Spleen (tissue), 13 donors: ENCODE results near the gene WDR82. TPM values are rescaled to one million over a fixed set of nuclear protein-coding genes. Genes with fewer than 3 reads are reported as not detected.

ENCODE experiments used
- DNase-seq: peaks from one replicate; pipeline ENCODE4 v3.0.0-alpha.2; 2020
- H3K27ac ChIP-seq, 8 donors: fragments of 200-600 bp; sonication (generic) in 7 of 8; 1 replicate in 4 of 8; 2 replicates in 4 of 8; pipeline versions ENCODE4 v1.5.0 to v1.8.0; 2016 to 2021; ENCODE audit warnings: inconsistent platforms in 4 of 8, mild to moderate bottlenecking in 4 of 8, moderate library complexity in 1 of 8
- H3K27me3 ChIP-seq, 7 donors: fragments of 200-600 bp; sonication (generic) in 6 of 7; replicated peaks in 1 of 7; 1 replicate in 4 of 7; 2 replicates in 3 of 7; pipeline versions ENCODE4 v1.5.0 to v1.8.0; 2016 to 2021; ENCODE audit warnings: inconsistent platforms in 3 of 7, mild to moderate bottlenecking in 1 of 7
- H3K36me3 ChIP-seq, 6 donors: fragments of 200-600 bp; sonication (generic) in 5 of 6; 1 replicate in 4 of 6; 2 replicates in 2 of 6; pipeline versions ENCODE4 v1.5.0 to v1.8.0; 2016 to 2021; ENCODE audit warnings: inconsistent platforms in 2 of 6
- H3K4me1 ChIP-seq, 6 donors: fragments of 200-600 bp; sonication (generic) in 5 of 6; 1 replicate in 3 of 6; 2 replicates in 3 of 6; pipeline versions ENCODE4 v1.5.0 to v1.8.0; 2016 to 2021; ENCODE audit warnings: inconsistent platforms in 3 of 6
- H3K4me3 ChIP-seq, 8 donors: fragments of 200-600 bp; sonication (generic) in 7 of 8; 1 replicate in 4 of 8; 2 replicates in 4 of 8; pipeline versions ENCODE4 v1.5.0 to v1.8.0; 2016 to 2021; ENCODE audit warnings: inconsistent platforms in 4 of 8, mild to moderate bottlenecking in 4 of 8, moderate library complexity in 2 of 8
- H3K9me3 ChIP-seq, 8 donors: fragments of 200-600 bp; sonication (generic) in 7 of 8; 1 replicate in 4 of 8; 2 replicates in 4 of 8; pipeline versions ENCODE4 v1.5.0 to v1.8.0; 2016 to 2021; ENCODE audit warnings: inconsistent platforms in 4 of 8
- CTCF ChIP-seq, 11 experiments: fragments of 200-600 bp in 7 of 11; fragments of 450-650 bp in 4 of 11; sonication (generic) in 4 of 11; IDR thresholded peaks in 8 of 11; conservative IDR thresholded peaks in 3 of 11; 1 replicate in 7 of 11; 2 replicates in 4 of 11; pipeline versions ENCODE4 v1.4.0 to v1.8.0; 2016 to 2021; ENCODE audit warnings: antibody characterized with exemption in 11 of 11, inconsistent platforms in 4 of 11, mild to moderate bottlenecking in 1 of 11
- POLR2A ChIP-seq, 3 donors: fragments of 450-650 bp; IDR thresholded peaks; one replicate each; pipeline ENCODE4 v1.5.1; 2017; ENCODE audit warnings: antibody characterized with exemption in 3 of 3, mild to moderate bottlenecking in 1 of 3
- POLR2AphosphoS5 ChIP-seq, 3 donors: sonication (generic); formaldehyde crosslinking; IDR thresholded peaks; one replicate each; pipeline ENCODE4 v1.5.1; 2017; ENCODE audit warnings: antibody characterized with exemption in 3 of 3
- WGBS, 5 donors: extraction: QIAGEN DNeasy Blood & Tissue Kit in 3 of 5; methylation state at CpG; one replicate each; pipeline versions ENCODE4 v1.1.5 to v1.1.7; 2013 to 2018; 5-methylcytosine and 5-hydroxymethylcytosine counted together
- intact Hi-C: fragments of 100-400 bp; cut with DNase I; formaldehyde crosslinking; loops from one replicate; pipeline ENCODE4 v1.15.0; 2023; ENCODE audit warnings: low total_unique reads
- long read RNA-seq, 2 donors: transcript quantifications; one replicate each; lab custom pipeline, GENCODE V29; 2026
- polyA plus RNA-seq, 3 donors: library from polyadenylated mRNA; stranded (reverse); fragments of 200-250 nt; gene quantifications; one replicate each; pipeline ENCODE4 v1.2.1, GENCODE V29; 2013
- total RNA-seq, 7 donors: library from RNA; depleted of rRNA in 3 of 7; stranded (reverse); fragments of >200 nt in 3 of 7; fragmentation: NEBNext Ultra II Directional in 4 of 7; extraction: Animal tissue kit (Norgen Biotek cat#: 25700) in 4 of 7; gene quantifications; one replicate each; pipeline versions ENCODE4 v1.1.0 to v1.2.1, GENCODE V29; 2016 to 2021
- donor health status: healthy with polysubstance abuse.
- donor health status: DM: no; HTN: no; CAD: no; lungs with moderate emphysema.
- donor health status: DM: no; HTN: no; CAD: no.
- donor health status: Bipolar disorder and iron deficiency.
- donor health status: healthy.
- donor health status: DM: no; HTN: no; CAD: no.
- donor health status: DM: yes; HTN: yes; CAD: no.

WDR82 gene
- total RNA-seq: 10 to 100 TPM; 60.5 to 80.6 (median 72.0) TPM
- 10 to 100 TPM; 20.9 to 35.8 (median 23.6) TPM for polyA plus RNA-seq
- long read RNA-seq, donor 1, full-length matches to known transcripts: 15 of 15 reads
- long read RNA-seq, donor 1, partial matches to known transcripts: 0 of 15 reads
- long read RNA-seq, donor 1, other reads (novel, unspliced or antisense): 0 of 15 reads
- long read RNA-seq, donor 2, full-length matches to known transcripts: 15 of 15 reads
- long read RNA-seq, donor 2, partial matches to known transcripts: 0 of 15 reads
- long read RNA-seq, donor 2, other reads (novel, unspliced or antisense): 0 of 15 reads

- Histone ChIP-seq H3K27ac (peak within 1 kb of the TSS; percentile 94 to 99 (median 98)), H3K27me3 (no peaks in the 10 kb centered on the region), H3K9me3 (no peaks in the 10 kb centered on the region), H3K4me3 (peak within 1 kb of the TSS; percentile 66 to 95 (median 82)), H3K36me3 (peaks cover 0 to 24% (median 8%) of the 10 kb centered on the region in 6 donors), H3K4me1 (peaks cover 40 to 89% (median 68%) of the 10 kb centered on the region in 6 donors)
- TF ChIP-seq POLR2A (IDR thresholded peaks at IDR 0.05): peak in 1 of 3 donors; percentile 60
- TF ChIP-seq POLR2AphosphoS5 (IDR thresholded peaks at IDR 0.05): peak; percentile 94 to 97 (median 96)
- peak in 9 of 11 experiments; percentile 30 to 64 (median 46) for TF ChIP-seq CTCF (IDR thresholded peaks at IDR 0.05 in 8 of 11, conservative IDR thresholded peaks at IDR 0.05 in 3 of 11)
- WGBS, 5 donors: 0 to 1% (median 0%) methylated on average over 24 to 58 of the region's 58 CpGs
- peak; percentile 100 for DNase-seq
- intact Hi-C loops: loop anchor here (5.0 kb wide), 1 partner anchor 41 kb away; the partner anchor contains the start of gene TWF2
These were observed at the start of gene WDR82 for GRCh38 chr3:52278510-52279069. Gene WDR82 (minus strand): TSS chr3:52278649. CDS start chr3:52278361, 288 bp downstream.

- Histone ChIP-seq H3K27ac (no peak overlapping the region), H3K4me3 (no peak overlapping the region), H3K27me3 (no peaks in the 10 kb centered on the region), H3K4me1 (no peaks in the 10 kb centered on the region), H3K9me3 (no peaks in the 10 kb centered on the region), H3K36me3 (peaks cover 0 to 54% (median 11%) of the 10 kb centered on the region in 6 donors)
- intact Hi-C loops: no loop called here
- TF ChIP-seq POLR2AphosphoS5 (IDR thresholded peaks at IDR 0.05): no peak
- no peak for TF ChIP-seq CTCF (IDR thresholded peaks at IDR 0.05 in 8 of 11, conservative IDR thresholded peaks at IDR 0.05 in 3 of 11)
- no peak for TF ChIP-seq POLR2A (IDR thresholded peaks at IDR 0.05)
- 65 to 79% (median 75%) methylated on average over 4 to 5 of the region's 5 CpGs for WGBS, 5 donors
- DNase-seq: no peak
These were observed 49.2 kb upstream of the WDR82 start for GRCh38 chr3:52327486-52328290.

GRCh38 chr3:52326976-52327375 lies 48.5 kb upstream of the WDR82 start:
- Histone ChIP-seq H3K4me1 (no peaks in the 10 kb centered on the region), H3K9me3 (no peaks in the 10 kb centered on the region), H3K4me3 (no peak overlapping the region), H3K27me3 (no peaks in the 10 kb centered on the region), H3K36me3 (peaks cover 0 to 54% (median 5%) of the 10 kb centered on the region in 6 donors), H3K27ac (no peak overlapping the region)
- intact Hi-C loops: no loop called here
- DNase-seq: no peak
- WGBS, 5 donors: 91 to 99% (median 93%) methylated on average over 5 to 6 of the region's 6 CpGs
- TF ChIP-seq POLR2AphosphoS5 (IDR thresholded peaks at IDR 0.05): no peak
- TF ChIP-seq CTCF (IDR thresholded peaks at IDR 0.05 in 8 of 11, conservative IDR thresholded peaks at IDR 0.05 in 3 of 11): no peak
- no peak for TF ChIP-seq POLR2A (IDR thresholded peaks at IDR 0.05)
